HG03039 (cell line): ENCODE results near the gene CNTNAP2.

Experiments
- ATAC-seq: cut with Tn5 transposase; IDR thresholded peaks from one replicate; pipeline ENCODE4 v1.9.1; 2021; ENCODE audit warnings: mild to moderate bottlenecking, moderate library complexity; ENCODE audit not compliant: unreplicated experiment

Gene CNTNAP2

GRCh38 chr7:147432576-147432975 is 1316.0 kb downstream of the CNTNAP2 start:
- ATAC-seq, result no peak

GRCh38 chr7:147436718-147437117 is 1320.1 kb downstream of the CNTNAP2 start:
- no peak for ATAC-seq

GRCh38 chr7:147438216-147438615 is 1321.6 kb downstream of the CNTNAP2 start:
- ATAC-seq, result no peak

DNA sequence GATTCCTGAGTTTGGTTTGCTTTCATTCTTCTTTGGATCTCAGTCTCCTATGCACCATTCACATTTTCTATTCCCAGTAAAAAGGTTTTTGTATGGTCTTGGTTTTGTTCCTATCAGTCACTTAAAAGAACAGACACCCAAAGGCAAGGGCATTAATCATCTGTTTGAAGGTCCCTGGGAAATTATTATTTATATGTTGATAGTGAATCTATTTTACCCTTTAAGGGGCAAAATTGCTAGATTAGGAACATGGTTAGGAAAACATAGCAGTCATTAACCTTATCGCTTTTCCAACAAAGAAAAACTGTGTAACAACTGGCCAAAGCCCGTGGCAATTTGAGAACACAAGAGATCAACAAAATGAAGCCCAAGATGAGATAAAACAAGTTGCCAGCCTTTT is 1327.3 kb downstream of the CNTNAP2 start:
- ATAC-seq, result no peak

DNA sequence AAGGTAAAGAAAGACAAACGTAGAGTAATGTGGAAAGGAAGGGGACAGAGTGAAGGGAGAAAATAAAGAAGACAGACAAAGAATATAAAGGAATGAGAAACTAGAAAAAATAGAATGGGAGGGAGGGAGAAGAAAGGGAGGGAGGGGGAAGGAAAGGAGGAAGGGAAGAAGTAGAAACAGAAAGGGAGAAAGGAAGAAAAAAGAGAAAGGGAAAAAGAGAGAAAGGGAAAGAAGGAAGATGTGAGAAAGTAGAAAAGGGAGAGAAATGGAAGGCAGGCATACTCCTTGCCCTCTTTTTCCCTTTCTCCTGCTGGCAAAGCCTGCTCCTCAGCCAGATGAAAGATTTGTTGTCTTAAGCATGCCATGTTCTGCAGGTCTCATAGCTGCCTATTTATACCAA is 1336.2 kb downstream of the CNTNAP2 start:
- ATAC-seq, result no peak

- ATAC-seq, result no peak
Observed at GRCh38 chr7:147465223-147465622, 1348.6 kb downstream of the CNTNAP2 start.

- no peak for ATAC-seq
Observed at GRCh38 chr7:147472556-147472955, 1356.0 kb downstream of the CNTNAP2 start.

DNA sequence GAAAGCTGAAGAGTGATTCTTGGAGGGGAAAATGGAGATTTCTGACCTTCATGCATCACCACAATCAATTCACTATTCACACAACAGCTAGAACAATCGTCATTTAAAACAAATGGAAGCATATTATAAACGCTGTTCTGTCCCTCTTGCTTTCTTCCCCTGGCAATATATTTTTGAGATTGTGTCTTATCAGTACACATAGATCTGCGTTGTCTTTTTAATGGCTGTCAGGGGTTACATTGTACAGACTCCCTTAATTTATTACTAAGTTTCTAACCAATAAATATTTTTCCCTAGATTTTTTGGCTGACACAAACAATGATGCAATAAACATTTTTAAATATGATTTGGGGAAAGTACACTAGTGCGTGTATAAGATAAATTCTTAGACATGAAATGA is 1358.3 kb downstream of the CNTNAP2 start:
- ATAC-seq, result no peak

DNA sequence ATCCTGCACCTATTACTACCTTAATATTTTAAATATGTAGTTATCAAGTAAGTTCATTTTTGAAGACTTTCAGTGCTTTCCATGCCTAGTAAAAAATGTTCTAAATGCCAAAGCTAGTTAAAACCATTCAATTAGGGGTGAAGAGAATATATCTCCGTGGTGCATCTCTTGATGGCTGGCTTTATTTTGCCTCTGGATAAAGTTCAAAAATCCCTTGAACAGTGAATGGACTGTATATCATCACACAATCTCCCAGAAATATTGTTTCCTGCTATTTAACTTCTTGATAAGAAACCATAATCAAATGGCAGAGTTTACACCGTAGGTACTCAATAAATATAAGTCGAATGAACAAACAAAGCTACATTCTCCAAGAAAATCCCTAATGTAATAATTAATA is 1360.9 kb downstream of the CNTNAP2 start:
- no peak for ATAC-seq

DNA sequence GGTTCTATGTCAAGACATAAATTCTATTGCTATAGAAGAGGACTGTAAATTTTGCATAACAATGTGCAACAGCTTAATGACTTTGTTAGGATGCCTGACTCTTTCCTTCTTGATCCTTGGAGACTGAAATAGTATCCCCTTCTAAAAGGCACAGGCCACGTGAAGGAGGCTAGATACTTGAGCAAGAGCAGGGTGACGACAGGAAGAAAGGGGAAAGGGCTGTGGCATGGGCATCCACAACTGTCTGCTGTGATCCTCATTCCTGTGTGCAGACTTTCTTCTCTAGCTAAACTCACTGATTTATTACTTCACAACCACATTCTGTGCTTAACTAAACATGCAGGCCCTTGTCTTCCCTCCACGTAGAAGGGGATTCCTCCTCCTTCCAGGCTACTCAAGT is 1362.2 kb downstream of the CNTNAP2 start:
- no peak for ATAC-seq

GRCh38 chr7:147483634-147484292 is 1367.2 kb downstream of the CNTNAP2 start:
- no peak for ATAC-seq

- ATAC-seq, result no peak
Observed at GRCh38 chr7:147485660-147486210, 1369.1 kb downstream of the CNTNAP2 start.

DNA sequence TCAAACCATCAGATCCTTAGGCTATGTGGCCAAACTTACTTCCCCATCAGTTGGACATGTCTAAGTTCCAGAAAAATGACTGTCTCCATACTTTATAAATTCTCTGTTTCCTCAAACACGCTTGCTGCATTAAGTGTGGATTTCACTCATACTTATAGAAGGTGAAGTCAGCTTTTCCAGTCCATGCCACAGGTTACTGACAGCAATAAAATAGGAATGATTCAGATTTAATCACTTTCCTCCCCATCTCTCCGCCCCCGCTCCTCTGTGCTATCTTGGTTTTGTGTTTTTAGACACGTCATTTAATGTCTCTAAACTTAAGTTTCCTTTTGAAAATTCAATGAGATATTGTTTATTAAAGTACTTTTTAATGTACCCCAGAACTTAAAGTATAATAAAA is 1376.0 kb downstream of the CNTNAP2 start:
- ATAC-seq, result no peak

DNA sequence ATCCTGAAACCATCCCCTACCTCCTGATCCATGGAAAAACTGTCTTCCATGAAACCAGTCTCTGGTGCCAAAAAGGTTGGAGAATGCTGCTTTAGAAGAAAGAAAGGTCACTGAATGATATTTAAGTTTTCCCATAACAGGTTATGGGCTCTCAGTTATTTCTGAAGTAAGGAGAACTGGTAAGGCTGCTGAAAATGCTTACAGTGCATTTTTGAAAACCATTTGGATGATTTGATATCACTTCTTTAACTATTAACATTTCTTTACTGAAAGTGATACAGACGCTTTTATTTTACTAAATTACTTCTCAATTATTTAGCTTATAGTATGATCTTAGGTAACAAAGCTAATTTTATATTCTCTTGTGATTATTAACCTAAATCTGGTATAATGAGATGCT is 1379.6 kb downstream of the CNTNAP2 start:
- no peak for ATAC-seq

- no peak for ATAC-seq
Observed at GRCh38 chr7:147497246-147497645, 1380.6 kb downstream of the CNTNAP2 start.

DNA sequence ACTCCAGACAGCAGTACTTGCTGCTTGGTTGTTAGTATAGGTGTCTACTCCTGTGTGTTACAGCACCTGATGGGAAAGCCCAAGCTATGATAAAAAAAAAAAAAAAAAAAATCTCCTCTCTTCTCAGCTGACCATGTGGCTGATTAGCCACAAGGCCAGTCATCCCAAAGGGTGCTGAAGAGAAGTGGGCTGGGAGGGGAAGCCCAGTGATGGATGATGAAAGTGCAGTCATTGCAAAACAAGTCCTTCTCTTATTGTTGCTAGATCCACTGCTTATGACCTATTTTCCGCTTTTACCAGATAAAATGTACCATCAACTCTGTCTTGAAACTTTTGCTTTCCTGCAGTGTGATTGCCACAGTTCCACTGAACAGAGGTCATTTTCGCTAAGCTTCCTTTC is 1381.5 kb downstream of the CNTNAP2 start:
- ATAC-seq, result no peak

GRCh38 chr7:147509035-147509501 is 1392.5 kb downstream of the CNTNAP2 start:
- no peak for ATAC-seq

DNA sequence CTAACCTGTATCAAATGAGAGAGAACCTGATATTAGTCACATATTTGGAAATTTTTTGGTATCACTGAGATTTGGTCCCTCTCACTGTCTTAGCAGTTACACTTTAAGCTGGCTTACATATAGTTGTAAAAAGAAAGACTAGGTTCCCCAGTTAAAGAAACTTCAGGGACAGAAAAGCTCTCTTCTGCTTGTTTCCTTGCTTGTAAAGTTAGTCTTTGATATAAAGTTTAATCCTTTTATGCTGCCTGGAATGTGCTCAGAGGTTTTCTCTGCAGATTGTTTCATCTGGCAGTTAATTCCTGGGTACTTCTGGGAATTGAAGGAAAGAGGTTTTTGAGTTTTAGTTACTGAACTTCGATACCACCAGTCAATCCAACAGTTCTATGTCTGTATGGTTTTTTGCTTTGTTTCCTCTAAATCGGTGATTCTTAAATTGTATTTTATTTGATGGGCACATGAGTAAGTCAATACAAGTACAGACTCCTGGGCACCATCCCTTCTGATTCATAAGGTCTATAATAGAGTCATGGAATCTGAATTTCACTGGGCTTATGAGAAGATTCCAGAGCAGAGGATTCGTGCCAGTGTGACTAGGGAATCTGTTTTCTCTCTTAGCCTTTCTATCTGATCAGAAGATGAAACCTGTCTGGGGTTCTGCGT is 1393.1 kb downstream of the CNTNAP2 start:
- no peak for ATAC-seq

DNA sequence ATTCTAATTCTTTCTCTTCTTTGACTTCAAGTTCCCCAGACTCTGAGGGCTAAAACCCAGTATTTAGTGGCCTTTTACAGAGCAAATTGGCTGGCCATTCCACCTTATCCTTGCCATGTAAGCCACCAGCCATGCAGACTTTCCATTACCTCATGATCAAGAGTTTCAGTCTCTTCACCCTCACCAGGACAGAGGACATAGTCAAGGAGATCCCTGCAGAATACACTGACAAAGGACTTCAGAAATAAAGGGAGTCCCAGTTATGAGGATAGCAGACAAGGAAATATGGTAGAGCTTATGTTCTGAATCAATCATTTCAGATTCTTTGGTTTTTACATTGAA is 1393.6 kb downstream of the CNTNAP2 start:
- ATAC-seq, result no peak

- no peak for ATAC-seq
Observed at GRCh38 chr7:147510923-147511322, 1394.3 kb downstream of the CNTNAP2 start.

- no peak for ATAC-seq
Observed at GRCh38 chr7:147513451-147513850, 1396.8 kb downstream of the CNTNAP2 start.

DNA sequence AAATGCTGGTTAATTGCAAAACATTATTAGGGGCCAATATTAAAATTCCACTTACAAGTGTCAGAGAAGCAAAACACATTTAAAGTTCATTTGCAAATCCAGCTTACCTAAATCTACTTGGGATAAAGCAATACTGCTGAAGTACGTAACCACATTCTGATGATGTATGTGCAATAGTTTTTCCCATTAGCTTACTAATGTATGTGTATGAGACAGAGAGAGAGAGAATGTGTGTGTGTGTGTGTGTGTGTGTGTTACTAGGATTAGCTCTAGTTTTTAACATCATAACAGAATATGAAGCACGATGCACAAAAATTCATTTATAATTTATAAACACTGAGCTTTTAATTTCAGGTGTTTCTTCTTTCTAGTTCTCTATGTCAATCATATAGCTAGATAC is 1399.8 kb downstream of the CNTNAP2 start:
- no peak for ATAC-seq

DNA sequence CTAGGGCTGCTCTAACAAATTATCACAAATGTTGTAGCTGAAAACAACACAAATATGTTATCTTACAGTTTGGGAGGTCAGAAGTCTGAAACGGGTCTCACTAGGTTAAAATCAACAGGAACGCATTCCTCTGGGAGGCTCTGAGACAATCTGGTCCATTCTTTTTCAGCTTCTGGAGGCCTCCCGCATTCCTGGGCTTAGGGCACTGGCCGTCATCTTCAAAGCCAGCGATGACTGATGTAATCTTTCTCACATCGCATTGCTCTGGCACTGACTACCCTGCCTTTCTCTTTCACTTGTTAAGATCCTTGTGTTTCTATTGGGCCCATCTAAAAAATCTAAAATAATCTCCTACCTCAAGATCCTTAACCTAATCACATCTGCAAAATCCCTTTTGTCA is 1402.5 kb downstream of the CNTNAP2 start:
- ATAC-seq, result no peak
